Bone marrow (tissue), 2 donors: ENCODE measurements around the gene SEPHS1.
"Not testable (repeated sequence)": the region's sequence is repeated elsewhere in the genome, so short reads cannot be mapped to it uniquely, and the experiment has no call there.

ENCODE experiments used
- DNase-seq, 2 donors: peaks; one replicate each; lab custom pipeline; 2025; lab: John Stamatoyannopoulos, UW

SEPHS1 gene

DNA sequence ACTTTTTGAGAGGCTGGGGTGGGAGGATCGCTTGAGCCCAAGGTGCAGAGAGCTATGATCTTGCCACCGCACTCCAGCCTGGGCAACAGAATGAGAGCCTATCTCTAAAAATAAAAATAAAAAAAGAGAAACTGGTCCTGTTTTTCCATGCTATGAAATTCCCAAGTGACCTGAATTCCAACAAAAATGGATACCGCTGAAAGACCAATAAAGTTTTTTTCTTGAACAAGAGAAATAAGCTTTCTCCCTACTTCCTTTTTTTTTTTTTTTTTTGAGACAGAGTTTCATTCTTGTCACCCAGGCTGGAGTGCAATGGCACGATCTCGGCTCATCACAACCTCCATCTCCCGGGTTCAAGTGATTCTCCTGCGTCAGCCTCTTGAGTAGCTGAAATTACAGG, 12.5 kb upstream of the SEPHS1 start:
- no peak for DNase-seq

DNA sequence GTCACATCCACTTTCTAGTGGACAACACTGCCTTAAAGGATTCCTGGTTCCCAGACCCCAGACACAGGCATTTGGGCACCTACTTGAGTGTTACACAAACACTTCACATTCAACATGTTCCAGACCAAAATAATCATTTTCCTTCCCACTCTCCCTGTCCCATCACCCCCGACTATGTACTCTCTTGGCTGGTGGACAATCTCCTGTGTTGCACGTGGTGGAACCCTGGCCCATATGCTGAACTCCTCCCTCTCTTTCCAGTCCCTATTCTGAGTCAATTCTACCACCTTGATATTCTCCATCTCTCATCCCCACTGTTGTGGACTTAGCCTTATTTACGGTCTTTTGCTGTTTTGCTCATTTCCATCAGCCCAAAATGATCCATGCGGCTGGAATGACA, 8.3 kb upstream of the SEPHS1 start:
- DNase-seq, result no peak

DNA sequence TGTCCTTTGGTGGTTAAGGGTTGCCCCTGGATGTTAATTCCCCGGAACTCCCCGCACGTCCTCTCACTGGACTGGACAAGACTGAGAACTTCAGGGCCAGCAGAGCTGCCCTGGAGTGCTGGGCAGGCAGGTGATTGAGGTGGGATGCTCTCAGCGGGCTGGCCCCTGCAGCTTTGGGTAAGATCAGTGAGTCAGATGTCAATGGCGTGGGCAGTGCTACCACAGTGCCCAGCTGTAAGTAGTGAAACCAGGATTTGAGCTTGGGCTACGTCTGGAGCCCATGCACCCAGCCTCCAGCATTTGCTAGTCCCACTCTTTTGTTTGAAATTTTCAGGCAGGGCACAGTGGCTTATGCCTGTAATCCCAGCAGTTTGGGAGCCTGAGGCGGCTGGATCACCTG, 6.7 kb upstream of the SEPHS1 start:
- no peak for DNase-seq

DNA sequence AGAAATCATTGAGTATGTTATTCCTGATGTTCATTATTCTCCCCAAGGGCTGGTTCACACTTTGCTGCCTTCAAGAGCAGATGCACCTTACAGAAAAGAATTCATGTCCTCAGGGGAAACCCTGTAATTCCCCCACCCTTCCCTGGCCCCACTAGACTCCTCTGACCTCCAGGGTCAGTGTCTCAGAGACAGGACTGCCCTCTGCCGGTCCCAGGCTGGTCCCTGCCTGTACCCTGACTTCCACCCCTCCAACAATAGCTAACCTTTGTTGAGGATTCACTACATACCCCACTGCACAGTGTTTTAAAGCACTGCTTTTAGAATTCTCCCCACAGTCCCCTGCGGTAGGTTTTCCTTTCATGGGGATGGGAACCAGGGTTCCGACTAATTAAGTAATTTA, 4.4 kb upstream of the SEPHS1 start:
- no peak for DNase-seq

DNA sequence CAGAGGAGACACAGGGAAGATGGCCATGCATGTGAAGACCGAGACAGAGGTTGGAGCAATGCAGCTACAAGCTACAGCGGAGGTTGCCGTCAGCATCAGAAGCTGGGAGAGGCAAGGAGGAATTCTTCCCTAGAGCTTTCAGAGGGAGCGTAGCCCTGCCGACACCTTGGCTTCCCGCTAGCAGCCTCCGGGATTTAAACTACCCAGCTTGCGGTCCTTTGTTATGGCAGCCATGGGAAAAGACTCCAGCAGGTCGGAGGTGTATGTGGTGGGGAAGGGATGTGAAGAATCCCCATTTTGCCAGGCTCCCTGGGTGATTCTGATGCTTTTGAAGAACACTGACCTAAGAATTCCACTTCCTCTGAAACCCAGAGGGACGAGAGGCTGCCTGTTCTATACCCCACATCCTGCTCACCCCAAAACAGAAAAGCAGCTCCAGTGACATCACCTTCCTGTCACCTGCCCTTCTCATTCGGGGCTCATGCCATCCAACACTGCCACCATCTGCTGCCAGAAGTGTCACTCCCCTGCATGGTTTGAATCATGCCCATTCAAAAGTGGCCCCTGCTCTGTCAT, 3.3 kb upstream of the SEPHS1 start:
- peak in 1 of 2 donors; percentile 22 for DNase-seq

DNA sequence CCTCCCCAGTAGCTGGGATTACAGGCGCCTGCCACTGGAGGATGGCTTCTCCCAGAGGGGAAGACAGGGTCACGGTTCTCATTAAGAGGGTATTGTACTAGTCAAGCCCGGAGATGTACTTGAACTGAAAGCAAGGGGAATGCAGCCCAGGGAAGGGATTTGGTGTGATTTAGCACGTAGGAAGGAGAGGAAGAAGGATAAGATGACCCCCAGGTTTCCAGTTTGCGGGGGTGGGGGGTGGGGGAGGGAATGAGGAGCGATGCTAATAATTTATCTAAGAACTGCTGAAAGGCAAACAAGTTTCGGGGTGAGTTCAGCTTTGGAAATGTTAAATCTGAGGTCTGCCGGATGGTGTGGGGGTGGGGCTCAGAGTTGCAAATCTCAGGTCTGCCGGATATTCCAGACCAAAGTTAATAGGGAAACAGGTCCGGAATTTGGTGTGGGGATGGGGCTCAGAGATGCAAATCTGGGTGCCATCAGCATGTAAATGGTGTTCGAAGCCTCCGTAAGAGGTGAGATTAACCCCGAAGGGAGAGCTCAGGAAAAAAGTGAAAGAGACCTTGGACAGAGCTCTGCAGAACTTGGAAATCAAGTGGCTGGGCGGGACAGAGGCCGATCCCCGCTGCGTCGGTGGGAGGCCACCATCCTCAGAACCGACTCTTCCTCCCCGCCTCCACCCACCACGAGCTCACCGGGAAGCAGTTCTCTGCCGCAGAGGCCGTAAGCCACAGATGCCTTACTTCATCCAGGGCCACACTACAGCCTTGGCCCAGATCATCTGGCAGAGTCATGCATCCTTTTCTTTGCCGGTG, 1.6 kb upstream of the SEPHS1 start:
- no peak for DNase-seq

DNA sequence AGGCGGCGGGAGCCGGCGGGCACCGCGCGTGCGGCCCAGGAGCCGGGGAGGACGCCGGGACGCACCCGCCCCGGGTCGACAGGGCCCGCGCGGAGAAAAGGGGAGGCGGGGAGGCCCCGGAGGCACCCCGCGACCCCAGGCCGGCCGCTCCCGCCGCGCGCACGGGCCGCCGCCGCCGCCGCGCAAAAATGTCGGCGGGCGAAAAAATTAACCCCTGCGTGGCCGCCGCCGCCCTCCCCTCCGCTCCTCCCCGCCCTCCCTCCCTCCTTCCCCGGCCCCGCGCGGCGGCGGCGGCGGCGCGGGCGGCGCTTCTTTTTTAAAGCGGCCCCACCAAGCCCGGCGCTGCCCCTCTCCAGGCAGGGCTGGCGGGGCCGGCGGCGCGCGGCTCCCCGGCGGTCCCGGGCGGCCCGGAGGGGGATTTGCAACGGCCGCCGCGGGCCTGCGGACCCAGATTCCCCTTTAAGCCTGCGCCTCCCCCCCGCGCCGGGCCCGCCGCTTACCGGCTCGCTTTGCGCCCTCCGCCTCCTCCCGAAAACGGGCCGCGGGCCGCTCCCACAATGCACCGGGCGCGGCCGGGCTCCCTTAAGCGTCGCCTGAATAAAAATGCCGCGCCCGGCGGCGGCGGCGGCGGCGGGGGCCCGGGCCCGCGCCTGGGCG, 465 bp downstream of the SEPHS1 start:
- peak; percentile 46 to 73 for DNase-seq

DNA sequence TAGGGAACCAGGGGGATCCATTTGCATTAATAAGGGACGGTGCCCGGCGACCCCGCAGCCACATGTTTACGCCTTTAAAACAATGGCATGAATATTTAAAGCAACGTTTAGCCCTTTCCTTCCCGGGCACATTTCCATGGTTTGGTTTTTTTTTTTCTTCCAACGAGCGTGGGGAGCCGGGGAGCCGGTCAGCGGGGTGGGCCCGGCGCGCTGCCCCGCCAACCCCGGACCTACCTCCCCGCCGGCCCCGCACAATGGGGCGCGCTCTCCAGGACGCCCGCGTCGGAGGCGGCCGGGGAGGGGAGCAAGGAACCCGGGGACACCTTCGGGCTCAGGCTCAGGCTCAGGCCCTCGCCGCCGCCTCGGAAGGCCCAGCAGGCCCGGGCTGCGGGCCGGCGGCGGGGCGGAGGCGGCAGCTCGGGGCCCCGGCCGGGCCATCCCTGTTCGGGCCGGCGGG, 1.0 kb downstream of the SEPHS1 start:
- no peak for DNase-seq

DNA sequence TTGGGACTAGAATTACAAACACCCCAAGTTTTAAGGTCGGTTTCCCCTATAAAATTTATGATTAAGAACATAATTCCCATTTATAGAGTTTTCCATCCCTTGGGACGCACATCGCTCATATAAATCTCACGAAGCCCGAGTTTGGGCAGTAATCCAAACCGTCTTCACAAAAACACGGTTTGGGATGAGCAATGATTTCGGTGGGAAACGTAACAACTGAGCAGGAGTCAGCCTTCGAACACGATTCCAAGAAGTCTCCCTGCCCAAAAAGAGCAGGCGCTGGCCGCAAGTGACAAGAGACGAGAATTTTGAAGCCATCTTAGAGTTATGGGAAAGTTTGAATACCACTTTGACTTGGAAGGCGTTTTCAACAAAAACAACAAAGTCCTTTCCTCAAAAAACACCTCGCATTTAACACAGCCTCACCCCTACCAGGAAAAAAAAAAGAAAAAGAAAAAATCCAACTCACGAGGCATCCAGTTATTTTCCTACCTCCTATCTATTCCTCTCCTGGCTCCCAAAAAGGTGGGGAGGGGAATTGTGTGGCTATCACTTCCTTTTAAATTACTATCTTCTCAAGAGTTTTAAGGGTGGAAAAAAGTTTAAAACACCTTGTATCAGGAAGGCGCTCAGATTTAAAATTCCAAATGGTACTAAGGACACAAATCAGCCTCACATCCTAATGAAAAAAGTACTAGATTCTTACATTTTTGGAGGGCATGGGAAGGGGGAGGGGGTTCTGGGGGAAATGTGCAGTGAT, 1.6 kb downstream of the SEPHS1 start:
- DNase-seq, result no peak

DNA sequence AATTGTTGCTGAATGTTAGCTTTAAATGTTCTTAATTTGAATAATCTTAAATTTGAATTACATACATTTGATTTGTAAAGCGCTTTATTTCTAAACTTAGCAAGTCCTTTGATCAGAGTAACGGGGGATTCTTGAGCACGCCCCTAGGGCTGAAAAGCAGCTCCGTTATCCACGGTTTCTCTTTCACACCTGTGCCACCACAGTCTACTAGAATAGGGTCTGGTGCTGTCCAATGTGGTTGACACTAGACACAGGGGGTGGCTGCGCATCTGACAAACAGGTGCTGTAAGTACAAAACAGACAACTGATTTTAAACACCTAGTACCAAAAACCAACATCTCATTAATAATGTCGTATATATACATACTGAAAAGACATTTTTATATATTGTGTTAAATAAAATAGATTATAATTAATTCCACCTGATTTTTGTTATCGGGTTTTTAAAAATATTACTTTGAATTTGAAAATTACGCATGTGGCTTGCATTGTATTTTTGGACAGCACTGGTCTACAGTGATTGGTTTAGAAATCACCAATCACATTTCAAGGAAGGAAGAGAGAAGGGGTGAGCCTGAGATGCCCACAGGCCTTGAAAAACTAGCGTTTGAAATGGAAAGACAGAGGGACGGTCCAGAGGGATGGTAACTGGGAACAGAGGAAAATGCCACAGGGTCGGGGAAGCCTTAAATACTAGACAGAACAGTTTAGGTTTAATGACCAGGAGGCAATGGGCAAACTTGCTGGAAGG, 7.3 kb downstream of the SEPHS1 start:
- no peak for DNase-seq

DNA sequence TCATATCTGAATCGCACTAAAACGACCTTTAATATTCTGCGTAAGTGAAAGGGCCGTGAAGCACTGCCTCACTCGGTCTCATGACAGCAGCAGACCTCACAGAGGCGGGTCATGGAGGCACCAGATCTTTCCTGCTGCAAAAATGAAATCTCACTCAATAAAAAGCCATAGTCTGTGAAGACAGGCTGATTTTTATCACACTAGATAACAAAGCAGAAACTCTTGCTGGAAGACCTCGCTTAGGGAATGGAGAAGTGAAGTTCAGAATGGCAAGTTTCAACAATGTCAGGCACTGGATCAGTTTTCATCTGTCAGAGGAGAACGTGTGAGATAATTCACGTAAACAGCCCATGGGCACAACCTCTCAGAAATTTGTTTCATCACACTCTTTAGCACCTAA, 8.0 kb downstream of the SEPHS1 start:
- no peak for DNase-seq

DNA sequence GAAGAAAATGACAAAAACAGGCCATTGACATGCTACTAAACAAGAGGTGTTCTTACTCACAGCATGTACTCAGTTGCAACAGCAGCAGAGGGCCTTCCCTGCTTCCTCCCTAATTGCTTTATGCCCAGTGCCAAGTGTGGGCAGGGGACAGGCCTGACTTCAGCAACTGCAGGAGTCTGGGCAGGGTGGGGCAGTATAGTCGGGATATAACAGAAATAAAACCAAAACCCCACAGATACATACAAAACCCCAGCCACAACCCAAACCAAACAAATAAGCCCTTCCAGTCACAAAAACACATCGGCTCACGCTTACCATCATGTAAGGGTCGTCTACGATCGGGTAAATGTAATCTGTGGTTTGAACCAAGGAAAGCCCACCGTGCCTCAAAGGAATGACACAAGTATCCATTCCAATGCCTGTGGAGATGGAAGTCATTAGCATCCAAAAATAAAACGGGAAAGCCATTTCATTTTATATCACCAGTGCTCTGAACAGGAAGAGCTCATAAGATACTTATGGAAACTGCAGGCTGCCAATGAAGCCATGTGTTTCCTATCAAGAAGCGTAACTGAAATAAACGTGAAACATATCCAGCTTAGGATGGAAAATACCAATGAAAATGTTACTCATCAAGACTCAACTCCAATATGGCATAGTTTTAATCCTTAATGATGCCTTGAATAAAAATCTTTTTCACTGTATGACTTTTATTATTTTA, 9.5 kb downstream of the SEPHS1 start:
- no peak for DNase-seq

DNA sequence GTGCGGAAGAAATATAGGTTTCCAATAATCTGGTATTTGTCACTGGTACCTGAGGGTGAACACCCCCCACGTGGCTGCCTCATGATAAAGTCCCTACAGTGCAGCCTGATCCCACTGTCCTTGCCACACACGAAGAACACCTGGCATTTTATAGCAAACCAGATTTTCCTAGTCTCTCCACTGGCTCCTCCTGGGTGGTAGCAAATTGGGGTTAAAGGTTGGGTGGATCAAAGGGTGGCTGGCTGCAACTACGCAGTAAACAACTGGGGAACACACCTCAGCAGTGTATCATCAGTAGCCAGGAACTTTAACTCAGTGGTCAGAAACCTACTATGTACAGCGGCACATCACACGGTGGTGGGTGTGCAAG, 10.3 kb downstream of the SEPHS1 start:
- DNase-seq, result no peak

DNA sequence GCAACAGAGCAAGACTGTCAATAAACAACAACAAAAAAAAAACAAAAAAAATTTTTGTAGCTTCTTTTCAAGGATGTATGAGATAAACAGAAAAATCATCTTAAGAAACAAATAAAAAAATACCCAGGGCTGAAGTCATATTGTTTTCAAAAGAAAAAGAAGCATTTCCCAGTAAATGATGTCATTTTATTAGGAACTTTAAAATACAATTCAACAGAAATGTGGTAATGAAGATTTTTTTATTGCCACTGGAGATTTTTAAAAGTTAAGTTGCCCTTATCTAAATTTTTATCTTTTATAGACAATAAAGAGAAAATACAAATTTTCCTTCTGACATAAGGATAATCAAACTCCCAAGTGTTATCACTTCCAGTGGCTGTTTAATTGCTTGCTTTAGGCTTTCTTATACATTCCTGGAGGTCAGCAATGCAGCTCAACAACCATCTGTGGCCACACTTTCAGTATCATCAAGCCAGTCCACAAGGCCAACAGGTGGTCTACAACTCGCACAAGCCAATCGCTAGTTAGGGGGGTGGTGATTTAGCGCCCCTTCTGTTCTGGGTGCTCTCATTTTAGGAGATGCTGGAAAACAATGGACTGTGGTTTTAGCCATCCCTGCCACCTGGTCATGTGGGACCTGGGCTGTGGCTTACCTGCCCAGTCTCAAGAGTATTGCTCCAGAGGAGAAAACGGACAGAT, 10.8 kb downstream of the SEPHS1 start:
- DNase-seq, result no peak

DNA sequence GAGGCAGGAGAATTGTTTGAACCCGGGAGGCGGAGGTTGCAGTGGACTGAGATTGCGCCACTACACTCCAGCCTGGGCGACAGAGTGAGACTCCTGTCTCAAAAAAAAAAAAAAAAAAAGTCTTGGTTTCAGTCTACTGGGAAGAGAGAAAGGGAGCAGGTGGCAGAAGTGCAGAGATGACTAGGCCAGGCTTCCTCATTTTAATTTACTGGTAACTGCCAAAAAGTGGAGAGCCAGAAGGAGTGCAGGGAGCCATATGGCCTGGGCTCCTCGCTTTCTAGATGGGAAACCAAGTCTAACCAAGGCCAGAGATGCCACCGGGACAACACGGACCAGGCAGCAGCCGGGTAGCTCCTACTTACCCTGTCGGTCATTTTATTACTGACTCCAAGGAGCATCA, 12.2 kb downstream of the SEPHS1 start:
- DNase-seq, result no peak

DNA sequence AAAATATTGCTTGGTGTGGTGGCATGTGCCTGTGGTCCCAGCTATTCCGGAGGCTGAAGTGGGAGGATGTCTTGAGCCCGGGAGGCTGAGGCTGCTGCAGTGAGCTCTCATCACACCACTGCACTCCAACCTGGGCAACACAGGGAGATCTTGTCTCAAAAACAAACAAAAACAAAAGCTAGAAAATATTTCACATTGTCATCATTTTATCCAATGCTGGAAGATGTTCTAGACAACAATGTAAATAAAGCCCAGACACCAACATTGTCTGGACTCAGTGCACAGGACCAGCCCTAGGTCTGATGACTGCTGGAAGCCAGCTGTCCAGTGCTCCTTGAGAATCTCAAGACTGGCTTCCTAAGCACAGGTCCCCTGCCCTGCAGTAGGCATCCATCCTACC, 13.5 kb downstream of the SEPHS1 start:
- DNase-seq, result no peak

DNA sequence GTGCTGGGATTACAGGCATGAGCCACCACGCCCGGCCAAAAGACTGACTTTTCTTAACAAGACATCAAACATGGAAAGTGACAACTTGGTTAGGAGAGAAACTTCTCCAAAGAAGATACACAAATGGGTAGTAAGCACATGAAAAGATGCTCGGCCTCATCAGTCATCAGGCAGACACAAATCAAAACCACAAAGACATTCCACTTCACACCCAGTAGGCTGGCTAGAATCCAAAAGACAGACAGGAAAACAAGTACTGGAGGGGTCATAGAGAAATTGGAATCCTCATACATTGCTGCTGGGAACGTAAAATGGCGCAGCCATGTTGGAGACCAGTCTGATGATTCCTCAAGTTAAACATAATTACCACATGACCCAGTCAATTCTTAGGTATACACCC, 16.4 kb downstream of the SEPHS1 start:
- no peak for DNase-seq

DNA sequence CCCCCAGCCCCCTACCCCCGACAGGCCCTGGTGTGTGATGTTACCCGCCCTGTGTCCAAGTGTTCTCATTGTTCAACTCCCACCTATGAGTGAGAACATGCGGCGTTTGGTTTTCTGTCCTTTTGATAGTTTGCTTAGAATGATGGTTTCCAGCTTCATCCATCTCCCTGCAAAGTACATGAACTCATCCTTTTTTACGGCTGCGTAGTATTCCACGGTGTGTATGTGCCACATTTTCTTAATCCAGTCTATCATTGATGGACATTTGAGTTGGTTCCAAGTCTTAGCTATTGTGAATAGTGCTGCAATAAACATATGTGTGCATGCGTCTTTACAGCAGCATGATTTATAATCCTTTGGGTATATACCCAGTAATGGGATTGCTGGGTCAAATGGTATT, 17.1 kb downstream of the SEPHS1 start:
- DNase-seq, result not testable (repeated sequence)

DNA sequence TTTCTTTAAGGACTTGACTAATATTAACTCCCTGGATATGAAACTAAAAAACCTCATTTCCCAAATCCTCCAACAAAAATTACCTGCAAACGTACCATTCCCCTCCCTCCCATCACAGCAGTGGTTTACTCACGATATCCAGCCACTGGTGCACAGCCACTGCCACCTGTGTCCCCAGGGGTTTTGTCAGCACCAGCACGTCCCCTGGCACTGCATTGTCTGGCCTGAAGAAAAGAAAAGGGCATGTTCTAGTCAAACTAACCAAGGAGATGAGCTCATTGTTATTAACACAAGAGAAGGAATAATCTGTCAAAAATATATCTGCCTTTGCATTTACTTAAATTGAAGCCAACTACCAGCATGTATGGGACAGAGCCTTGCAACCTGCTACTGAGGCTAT, 18.5 kb downstream of the SEPHS1 start:
- no peak for DNase-seq

DNA sequence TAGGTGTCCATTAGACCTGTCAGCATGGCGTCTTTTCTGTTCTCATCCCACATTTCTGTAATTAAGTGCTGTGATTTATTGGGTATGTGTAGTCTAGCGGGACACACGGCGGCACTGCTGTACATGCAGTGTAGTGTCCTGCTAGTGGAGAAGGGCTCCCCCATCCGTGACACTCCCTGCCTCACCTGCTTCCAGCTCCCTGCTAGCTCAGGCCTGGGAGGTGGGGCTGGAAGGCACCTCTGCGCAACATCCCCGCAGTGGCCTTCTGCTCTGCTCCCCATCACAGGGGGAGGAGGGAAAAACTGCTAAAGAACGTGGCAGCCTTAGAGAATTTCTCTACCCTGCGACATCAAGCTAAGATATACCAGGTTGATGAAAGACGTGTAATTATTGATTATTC, 19.5 kb downstream of the SEPHS1 start:
- no peak for DNase-seq

DNA sequence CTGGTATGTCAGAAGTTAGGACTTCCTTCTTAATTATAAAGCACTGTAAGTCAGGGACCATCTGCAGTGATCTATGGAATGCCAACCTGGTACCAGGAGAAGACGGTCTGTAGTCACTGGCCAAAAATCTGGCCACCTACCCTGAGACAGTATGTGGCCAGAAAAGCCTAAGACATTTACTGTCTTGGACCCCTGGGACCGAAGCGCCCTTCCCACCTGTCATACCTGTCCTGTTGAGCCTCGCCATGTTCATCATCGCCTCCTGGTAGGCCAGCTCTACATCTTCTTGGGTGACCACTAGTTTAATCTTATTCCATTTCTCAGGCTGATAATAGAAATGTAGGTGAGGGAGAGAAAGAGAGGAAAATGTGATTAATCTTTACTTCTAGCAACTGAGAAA, 20.0 kb downstream of the SEPHS1 start:
- no peak for DNase-seq
